DMS79 (cell line): ENCODE data around the gene GRM4.

ENCODE experiments used
- DNase-seq: peaks from one replicate; lab custom pipeline; 2025; lab: John Stamatoyannopoulos, UW

GRM4 gene

DNA sequence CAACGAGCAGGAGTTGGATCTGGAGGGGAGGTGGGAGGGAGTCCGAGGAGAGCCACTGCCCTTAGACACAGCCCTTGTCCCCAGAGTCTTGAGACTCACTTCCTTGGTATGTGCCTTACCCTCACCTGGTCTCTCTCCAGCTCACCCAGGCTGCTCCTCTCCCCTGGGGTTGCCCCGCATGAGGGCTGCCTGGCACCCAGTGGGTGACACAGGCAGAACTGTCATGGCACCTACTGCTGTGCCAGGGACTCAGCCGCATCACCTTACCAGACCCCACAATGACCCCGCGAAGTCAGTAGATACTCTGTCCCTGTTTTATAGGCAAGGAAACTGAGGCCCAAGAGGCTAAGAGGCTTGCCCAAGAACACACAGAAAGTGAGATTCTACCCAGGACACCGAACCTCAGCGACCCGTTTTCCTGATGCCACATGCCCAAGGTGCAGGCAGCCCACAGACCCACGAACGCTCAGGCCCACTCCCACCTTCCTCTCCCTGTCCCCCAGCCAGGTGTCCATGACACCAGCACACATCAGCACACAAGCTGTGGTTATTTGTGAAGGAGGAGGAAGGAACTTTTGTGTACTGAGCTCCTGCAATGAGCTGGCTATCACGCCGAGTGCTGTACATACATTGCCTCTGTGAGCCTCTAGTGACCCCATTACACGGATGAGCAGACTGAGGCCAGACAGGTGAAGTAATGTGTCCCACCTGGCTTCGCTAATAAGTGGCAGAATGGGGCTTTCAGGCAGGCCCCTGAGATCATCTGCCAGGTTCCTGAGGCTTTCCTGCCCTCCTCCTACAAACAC lies 168.1 kb downstream of the GRM4 start:
- no peak for DNase-seq

DNA sequence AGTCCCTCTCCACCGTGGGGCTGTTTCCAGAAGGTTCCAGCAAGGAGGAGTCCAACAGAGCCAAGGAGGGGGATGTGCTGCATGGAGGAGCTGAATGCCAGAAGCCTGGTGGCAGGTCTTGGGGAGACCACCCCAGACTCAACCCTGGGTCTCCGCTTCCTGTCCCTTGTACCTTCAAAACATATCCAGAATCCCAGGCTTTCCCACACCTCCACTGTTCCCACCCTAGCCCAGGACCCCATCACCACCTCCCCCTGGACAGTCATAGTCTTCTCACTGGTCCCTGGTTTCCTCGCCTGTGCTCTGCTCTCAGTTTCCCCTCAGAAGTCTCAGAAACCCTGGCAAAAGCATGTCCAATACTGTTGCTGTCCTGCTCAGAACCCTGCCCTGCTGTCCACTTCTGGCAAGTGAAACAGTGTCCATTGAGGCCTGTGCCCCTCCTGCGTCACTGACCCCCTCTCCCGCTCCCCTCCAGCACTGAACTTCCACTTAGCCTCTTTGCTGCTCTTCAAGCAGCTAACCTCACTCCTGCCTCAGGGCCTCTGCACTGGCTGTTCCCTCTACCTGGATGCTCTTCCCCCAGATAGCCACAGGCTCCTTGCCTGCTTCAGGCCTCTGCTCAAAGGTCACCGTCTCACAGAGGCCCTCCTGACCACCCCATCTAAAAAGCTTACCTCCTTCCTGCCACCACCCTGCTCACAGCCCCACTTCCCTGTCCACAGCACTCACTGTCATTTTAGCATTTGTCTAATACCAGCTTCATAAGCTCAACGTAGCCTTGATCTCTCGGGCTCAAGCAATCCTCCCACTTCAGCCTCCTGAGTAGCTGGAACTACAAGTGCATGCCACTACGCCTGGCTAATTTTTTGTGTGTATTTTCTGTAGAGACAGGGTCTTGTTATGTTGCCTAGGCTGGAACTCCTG lies 169.2 kb downstream of the GRM4 start:
- DNase-seq = no peak

DNA sequence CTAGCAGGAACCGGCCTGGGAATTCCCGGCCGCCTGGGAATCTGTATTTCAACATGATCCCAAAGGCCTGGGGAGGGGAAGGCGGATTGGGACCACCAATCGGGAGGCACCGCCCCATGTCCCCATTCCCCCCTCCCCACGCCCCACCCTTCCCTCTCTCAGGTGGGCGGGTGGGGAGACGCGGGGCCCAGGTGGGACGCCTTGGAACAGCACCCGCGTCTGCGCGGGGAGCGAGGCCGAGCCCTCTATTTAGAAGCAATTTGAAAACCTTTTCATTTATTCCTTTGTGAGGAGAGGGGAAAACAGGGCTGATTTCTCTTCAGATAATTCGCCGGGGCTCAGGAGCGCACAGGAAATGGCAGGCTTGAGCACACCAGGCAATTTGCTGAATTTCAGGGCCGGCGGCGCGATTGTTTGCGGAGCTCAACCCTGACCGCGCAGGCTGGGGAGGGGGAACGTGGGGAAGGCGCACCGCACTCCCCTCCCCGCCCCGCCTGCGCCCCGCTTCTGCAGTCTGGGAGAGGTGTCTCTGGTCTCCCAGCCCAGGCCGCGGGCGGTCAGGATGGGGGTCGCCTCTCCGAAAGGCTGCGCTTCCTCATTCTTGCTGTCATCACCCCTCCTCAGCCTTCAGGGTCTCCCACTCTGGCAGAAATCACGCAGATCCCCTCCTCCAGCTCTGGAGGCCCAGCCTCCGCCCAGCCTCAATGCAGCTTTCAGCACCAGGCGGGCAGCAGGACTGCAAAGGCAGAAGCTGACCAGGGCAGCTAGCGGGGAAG lies 170.0 kb downstream of the GRM4 start:
- no peak for DNase-seq

DNA sequence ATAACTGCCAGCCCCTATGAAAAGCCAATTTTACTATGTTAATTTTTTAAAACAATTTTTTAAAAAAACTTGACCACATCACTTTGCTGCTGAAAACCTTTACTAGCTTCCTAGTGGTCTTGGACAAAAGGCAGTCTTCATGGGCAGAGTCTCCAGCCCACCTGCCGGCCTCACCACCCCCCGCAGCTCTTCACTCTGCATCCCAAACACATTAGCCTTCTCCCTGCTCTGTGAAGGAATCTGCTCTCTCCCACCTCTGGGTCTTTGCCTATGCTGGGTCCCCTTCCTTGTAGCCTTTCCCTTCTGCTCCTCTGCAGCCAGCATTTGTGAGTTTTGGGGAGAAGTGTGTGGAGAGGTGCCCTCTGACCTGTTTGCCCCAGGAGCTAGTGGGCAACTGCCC lies 171.4 kb downstream of the GRM4 start:
- DNase-seq = no peak

DNA sequence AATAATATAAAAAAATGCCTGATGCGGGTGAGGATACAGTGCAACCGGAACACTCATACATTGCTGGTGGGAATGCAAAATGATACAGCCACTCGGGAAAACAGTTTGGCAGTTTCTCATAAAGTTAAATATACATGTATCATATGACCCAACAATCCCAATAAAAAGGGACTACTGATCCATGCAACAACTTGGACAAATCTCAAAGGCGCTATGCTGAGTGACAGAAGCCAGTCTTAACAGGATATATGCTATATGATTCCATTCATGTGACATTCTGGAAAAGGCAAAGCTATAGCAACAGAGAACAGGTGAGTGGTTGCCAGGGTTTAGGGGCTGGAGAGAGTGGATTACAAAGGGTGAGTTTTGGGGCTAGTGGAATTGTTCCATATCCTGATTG lies 171.9 kb downstream of the GRM4 start:
- DNase-seq = no peak

DNA sequence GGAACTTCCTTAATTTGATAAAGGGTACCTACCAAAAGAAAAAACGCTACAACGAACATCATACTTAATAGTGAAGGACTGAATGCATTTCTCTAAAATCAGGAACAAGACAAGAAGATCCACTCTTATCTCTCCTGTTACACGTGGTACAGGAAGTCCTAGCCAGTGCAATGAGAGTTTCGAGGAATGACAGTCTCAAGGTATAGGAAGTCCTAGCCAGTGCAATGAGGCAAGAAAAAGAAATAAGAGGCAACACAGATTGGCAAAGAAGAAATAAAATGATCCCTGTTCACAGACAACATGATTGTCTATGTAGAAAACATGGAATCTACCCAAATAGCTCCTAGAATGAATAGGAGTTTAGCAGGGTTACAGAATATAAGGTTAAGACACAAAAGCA lies 174.3 kb downstream of the GRM4 start:
- DNase-seq = no peak
